Measurements from ENCODE around the gene C1QTNF12. TPM values are rescaled to one million over a fixed set of nuclear protein-coding genes. Genes with fewer than 3 reads are reported as not detected.

The C1QTNF12 gene
- total RNA-seq, 4 donors from 2014 or later: 3.1 to 8.2 TPM; not detected in 2

DNA sequence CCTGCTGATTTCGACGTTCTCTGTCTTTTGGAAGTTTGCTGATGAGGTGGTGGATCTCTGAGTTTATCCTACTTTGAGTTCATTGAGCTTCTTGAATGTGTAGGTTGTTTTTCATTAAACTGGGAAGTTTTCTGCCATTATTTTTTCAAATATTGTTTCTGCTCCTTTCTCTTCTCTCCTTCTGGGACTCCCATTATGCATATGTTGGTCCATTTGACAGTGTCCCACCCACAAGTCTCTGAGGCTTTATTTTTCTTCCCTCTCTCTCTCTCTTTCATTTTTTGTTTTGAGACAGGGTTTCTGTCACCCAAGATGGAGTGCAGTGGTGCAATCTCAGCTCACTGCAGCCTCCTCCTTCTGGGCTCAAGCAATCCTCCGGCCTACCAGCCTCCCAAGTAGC is 51.8 kb downstream of the C1QTNF12 start:
- no peak for DNase-seq
- Histone ChIP-seq H3K4me3 (no peak overlapping the region), H3K36me3 (no peaks in the 10 kb centered on the region), H3K27me3 (no peaks in the 10 kb centered on the region), H3K27ac (no peak overlapping the region), H3K9me3 (no peaks in the 10 kb centered on the region), H3K4me1 (no peaks in the 10 kb centered on the region)
- intact Hi-C loops (cut with DNase I; ENCODE audit: low total_unique reads): no loop called here
- no peak for TF ChIP-seq POLR2A (IDR thresholded peaks at IDR 0.05)
- TF ChIP-seq, protein P1, sequence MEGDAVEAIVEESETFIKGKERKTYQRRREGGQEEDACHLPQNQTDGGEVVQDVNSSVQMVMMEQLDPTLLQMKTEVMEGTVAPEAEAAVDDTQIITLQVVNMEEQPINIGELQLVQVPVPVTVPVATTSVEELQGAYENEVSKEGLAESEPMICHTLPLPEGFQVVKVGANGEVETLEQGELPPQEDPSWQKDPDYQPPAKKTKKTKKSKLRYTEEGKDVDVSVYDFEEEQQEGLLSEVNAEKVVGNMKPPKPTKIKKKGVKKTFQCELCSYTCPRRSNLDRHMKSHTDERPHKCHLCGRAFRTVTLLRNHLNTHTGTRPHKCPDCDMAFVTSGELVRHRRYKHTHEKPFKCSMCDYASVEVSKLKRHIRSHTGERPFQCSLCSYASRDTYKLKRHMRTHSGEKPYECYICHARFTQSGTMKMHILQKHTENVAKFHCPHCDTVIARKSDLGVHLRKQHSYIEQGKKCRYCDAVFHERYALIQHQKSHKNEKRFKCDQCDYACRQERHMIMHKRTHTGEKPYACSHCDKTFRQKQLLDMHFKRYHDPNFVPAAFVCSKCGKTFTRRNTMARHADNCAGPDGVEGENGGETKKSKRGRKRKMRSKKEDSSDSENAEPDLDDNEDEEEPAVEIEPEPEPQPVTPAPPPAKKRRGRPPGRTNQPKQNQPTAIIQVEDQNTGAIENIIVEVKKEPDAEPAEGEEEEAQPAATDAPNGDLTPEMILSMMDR (IDR thresholded peaks at IDR 0.05): no peak

Small RNAs within 50 kb of the gene (microRNA-seq; reads per million reads assigned to microRNA genes)
- gene MIR6726 (ENCODE audit: borderline microRNAs expressed, borderline replicate concordance): not detected

Small RNAs within 50 kb of the gene (small RNA-seq; reads per million reads assigned to genes)
- not detected for gene MIR6726

Other genes starting within 250 kb of the C1QTNF12 start
- 10 to 100 TPM; 19.6 to 41.0 (median 36.3) TPM for gene HES4, start 246.6 kb downstream of the C1QTNF12 start, total RNA-seq
- 10 to 100 TPM in 2 of 4 donors, 1 to 10 TPM in 2; 1.8 to 27.2 (median 15.2) TPM for gene ISG15, start 233.2 kb downstream of the C1QTNF12 start, total RNA-seq
- 10 to 100 TPM in 3 of 4 donors, 1 to 10 TPM in 1; 8.2 to 86.9 (median 26.2) TPM for gene AGRN, start 226.6 kb downstream of the C1QTNF12 start, total RNA-seq
- not detected for gene RNF223, start 172.4 kb downstream of the C1QTNF12 start, total RNA-seq
- 10 to 100 TPM in 3 of 4 donors, 1 to 10 TPM in 1; 4.9 to 20.0 (median 17.9) TPM for gene C1orf159, start 130.6 kb downstream of the C1QTNF12 start, total RNA-seq
- under 1 TPM in 2 of 4 donors, not detected in 2; 0.35 to 0.51 TPM for gene TTLL10, start 72.8 kb downstream of the C1QTNF12 start, total RNA-seq
- gene TNFRSF18, start 40.1 kb downstream of the C1QTNF12 start, total RNA-seq: 1 to 10 TPM in 1 of 4 donors, under 1 TPM in 1, not detected in 2; 0.37 to 2.6 TPM
- 1 to 10 TPM in 2 of 4 donors, not detected in 2; 1.3 to 1.5 TPM for gene TNFRSF4, start 32.6 kb downstream of the C1QTNF12 start, total RNA-seq
- gene SDF4, start 14.7 kb downstream of the C1QTNF12 start, total RNA-seq: 100 to 1,000 TPM in 1 of 4 donors, 10 to 100 TPM in 3; 29.7 to 105 (median 50.3) TPM
- 10 to 100 TPM in 3 of 4 donors, 1 to 10 TPM in 1; 1.8 to 23.5 (median 17.6) TPM for gene B3GALT6, start 14.5 kb downstream of the C1QTNF12 start, total RNA-seq
- gene UBE2J2, start 27.1 kb upstream of the C1QTNF12 start, total RNA-seq: 10 to 100 TPM in 3 of 4 donors, 1 to 10 TPM in 1; 9.5 to 66.1 (median 49.8) TPM
- gene SCNN1D, start 33.7 kb upstream of the C1QTNF12 start, total RNA-seq: 1 to 10 TPM in 3 of 4 donors, under 1 TPM in 1; 0.26 to 8.4 (median 4.4) TPM
- gene ACAP3, start 61.2 kb upstream of the C1QTNF12 start, total RNA-seq: 10 to 100 TPM; 11.2 to 98.5 (median 44.0) TPM
- 10 to 100 TPM; 14.7 to 34.1 (median 24.3) TPM for gene PUSL1, start 61.9 kb upstream of the C1QTNF12 start, total RNA-seq
- gene INTS11, start 77.9 kb upstream of the C1QTNF12 start, total RNA-seq: 100 to 1,000 TPM in 2 of 4 donors, 10 to 100 TPM in 2; 45.6 to 277 (median 130) TPM
- gene CPTP, start 78.1 kb upstream of the C1QTNF12 start, total RNA-seq: 10 to 100 TPM in 2 of 4 donors, 1 to 10 TPM in 2; 3.5 to 23.9 (median 16.4) TPM
- gene TAS1R3, start 84.6 kb upstream of the C1QTNF12 start, total RNA-seq: under 1 TPM in 2 of 4 donors, not detected in 2; 0.14 to 0.34 TPM
- 10 to 100 TPM; 35.6 to 94.5 (median 49.7) TPM for gene DVL1, start 102.7 kb upstream of the C1QTNF12 start, total RNA-seq
- 100 to 1,000 TPM in 2 of 4 donors, 10 to 100 TPM in 2; 86.1 to 143 (median 117) TPM for gene MXRA8, start 111.8 kb upstream of the C1QTNF12 start, total RNA-seq
- 10 to 100 TPM; 13.2 to 75.8 (median 31.1) TPM for gene AURKAIP1, start 128.5 kb upstream of the C1QTNF12 start, total RNA-seq
- gene CCNL2, start 152.6 kb upstream of the C1QTNF12 start, total RNA-seq: 100 to 1,000 TPM; 207 to 351 (median 281) TPM
- 100 to 1,000 TPM in 1 of 4 donors, 10 to 100 TPM in 3; 34.3 to 114 (median 65.1) TPM for gene MRPL20, start 160.6 kb upstream of the C1QTNF12 start, total RNA-seq
- 10 to 100 TPM in 2 of 4 donors, 1 to 10 TPM in 2; 1.3 to 20.0 (median 6.7) TPM for gene ANKRD65, start 174.6 kb upstream of the C1QTNF12 start, total RNA-seq
- gene VWA1, start 189.0 kb upstream of the C1QTNF12 start, total RNA-seq: 10 to 100 TPM; 15.6 to 67.1 (median 47.1) TPM
- gene ATAD3C, start 203.0 kb upstream of the C1QTNF12 start, total RNA-seq: 1 to 10 TPM in 2 of 4 donors, under 1 TPM in 1, not detected in 1; 0.77 to 3.8 (median 1.7) TPM
- 10 to 100 TPM in 3 of 4 donors, 1 to 10 TPM in 1; 2.1 to 20.5 (median 17.8) TPM for gene ATAD3B, start 225.0 kb upstream of the C1QTNF12 start, total RNA-seq